Stimulated activated CD8-positive, alpha-beta memory T cell treated with anti-CD3 and anti-CD28 coated beads, Interleukin-15, amount 100 ng/mL, for 1 hour (primary cell): ENCODE data around the gene IRX4.
"Not testable (repeated sequence)": the region's sequence is repeated elsewhere in the genome, so short reads cannot be mapped to it uniquely, and the experiment has no call there.

Experiments used
- DNase-seq: peaks from one replicate; pipeline ENCODE4 v3.0.0-alpha.2; 2020; ENCODE audit warnings: low read depth

The IRX4 gene

GRCh38 chr5:1877103-1878049, 5.3 kb downstream of the IRX4 start:
- DNase-seq: no peak

- DNase-seq: no peak
Observed at GRCh38 chr5:1876660-1877064, 6.1 kb downstream of the IRX4 start.

- no peak for DNase-seq
Observed at GRCh38 chr5:1875843-1876659, 6.7 kb downstream of the IRX4 start.

- DNase-seq: no peak
Observed at GRCh38 chr5:1875281-1875842, 7.4 kb downstream of the IRX4 start.

GRCh38 chr5:1874771-1875220, 7.9 kb downstream of the IRX4 start:
- no peak for DNase-seq

GRCh38 chr5:1874348-1874747, 8.4 kb downstream of the IRX4 start:
- DNase-seq: no peak

GRCh38 chr5:1873243-1873959, 9.3 kb downstream of the IRX4 start:
- DNase-seq: no peak

- DNase-seq: no peak
Observed at GRCh38 chr5:1871441-1871840, 11.3 kb downstream of the IRX4 start.

GRCh38 chr5:1870435-1871272, 12.1 kb downstream of the IRX4 start:
- DNase-seq: not testable (repeated sequence)

- no peak for DNase-seq
Observed at GRCh38 chr5:1868886-1869475, 13.7 kb downstream of the IRX4 start.

GRCh38 chr5:1867815-1868143, 14.9 kb downstream of the IRX4 start:
- no peak for DNase-seq

GRCh38 chr5:1867114-1867814, 15.5 kb downstream of the IRX4 start:
- no peak for DNase-seq

GRCh38 chr5:1865948-1866347, 16.8 kb downstream of the IRX4 start:
- DNase-seq: no peak

- DNase-seq: no peak
Observed at GRCh38 chr5:1865486-1865885, 17.2 kb downstream of the IRX4 start.

GRCh38 chr5:1864896-1865440, 17.8 kb downstream of the IRX4 start:
- DNase-seq: no peak

GRCh38 chr5:1860949-1861348, 21.8 kb downstream of the IRX4 start:
- no peak for DNase-seq

- DNase-seq: no peak
Observed at GRCh38 chr5:1860021-1860610, 22.6 kb downstream of the IRX4 start.

GRCh38 chr5:1859099-1859498, 23.6 kb downstream of the IRX4 start:
- DNase-seq: no peak

GRCh38 chr5:1858436-1858835, 24.3 kb downstream of the IRX4 start:
- DNase-seq: no peak

- DNase-seq: no peak
Observed at GRCh38 chr5:1857256-1857600, 25.5 kb downstream of the IRX4 start.
